K562 (cell line): ENCODE results near the gene C11orf86. TPM values are rescaled to one million over a fixed set of nuclear protein-coding genes. Genes with fewer than 3 reads are reported as not detected.

ENCODE experiments used
- CREB3 ChIP-seq: fragments of 450-650 bp; conservative IDR thresholded peaks from 2 replicates; pipeline ENCODE4 v1.6.1; 2016; ENCODE audit warnings: missing genetic modification characterization, low read depth, mild to moderate bottlenecking, missing compliant biosample characterization, moderate library complexity
- CREM ChIP-seq: IDR thresholded peaks from 2 replicates; pipeline ENCODE4 v1.6.1; 2014; ENCODE audit warnings: antibody characterized with exemption, low read depth
- ETS2 ChIP-seq: IDR thresholded peaks from 2 replicates; pipeline ENCODE4 v1.6.1; 2016; ENCODE audit warnings: borderline replicate concordance, missing genetic modification characterization, mild to moderate bottlenecking, moderate library complexity, missing compliant biosample characterization; ENCODE audit not compliant: poor library complexity, severe bottlenecking
- ETV6 ChIP-seq, 3 experiments: fragments of 150-350 bp in 1 of 3; sonication (generic) in 1 of 3; formaldehyde crosslinking in 1 of 3; IDR thresholded peaks; 2 replicates each; pipeline versions ENCODE4 v1.6.1 to v1.8.0; 2014 to 2022; ENCODE audit warnings: borderline replicate concordance in 2 of 3, low read depth in 2 of 3, antibody characterized with exemption in 1 of 3, low read length in 1 of 3, mild to moderate bottlenecking in 1 of 3, missing genetic modification reagents in 1 of 3
- FOSL1 ChIP-seq: fragments of 200-800 bp; sonication (Bioruptor generic); conservative IDR thresholded peaks from 2 replicates; pipeline ENCODE4 v1.6.1; 2016; ENCODE audit warnings: missing genetic modification characterization, missing compliant biosample characterization
- FOXK2 ChIP-seq, 2 experiments: fragments of 450-650 bp; IDR thresholded peaks in 1 of 2; conservative IDR thresholded peaks in 1 of 2; 2 replicates each; pipeline ENCODE4 v1.6.1; 2016; ENCODE audit warnings: low read depth in 2 of 2, mild to moderate bottlenecking in 1 of 2
- HLTF ChIP-seq: fragments of 450-650 bp; IDR thresholded peaks from 2 replicates; pipeline ENCODE4 v1.6.1; 2016
- KDM1A ChIP-seq, 2 experiments: fragments of 450-650 bp; IDR thresholded peaks; 2 replicates each; pipeline ENCODE4 v1.6.1; 2016; ENCODE audit warnings: mild to moderate bottlenecking in 2 of 2
- KLF10 ChIP-seq: fragments of 250-450 bp; sonication (Bioruptor Pico); IDR thresholded peaks from 2 replicates; pipeline ENCODE4 v1.6.1; 2021; ENCODE audit warnings: matching md5 sums
- MTA3 ChIP-seq: fragments of 450-650 bp; formaldehyde crosslinking; IDR thresholded peaks from 2 replicates; pipeline ENCODE4 v1.6.1; 2017; ENCODE audit warnings: mild to moderate bottlenecking, borderline replicate concordance
- PTBP1 ChIP-seq: fragments of 200-400 bp; formaldehyde crosslinking; IDR thresholded peaks from 2 replicates; pipeline ENCODE4 v1.6.1; 2017; ENCODE audit warnings: low read depth, low read length
- SAP30 ChIP-seq: fragments of 200-600 bp; sonication (generic); IDR thresholded peaks from 2 replicates; pipeline ENCODE4 v1.6.1; 2012; ENCODE audit warnings: borderline replicate concordance, low read depth, mild to moderate bottlenecking, moderate library complexity, low read length, control low read depth, inconsistent platforms; ENCODE audit not compliant: insufficient read depth, poor library complexity, severe bottlenecking
- SLC30A9 ChIP-seq: fragments of 250-450 bp; sonication (Bioruptor Pico); IDR thresholded peaks from 2 replicates; pipeline ENCODE4 v1.8.0; 2022; ENCODE audit warnings: mild to moderate bottlenecking, moderate library complexity
- SMARCA4 ChIP-seq: fragments of 450-650 bp; IDR thresholded peaks from 2 replicates; pipeline ENCODE4 v1.6.1; 2016
- SRSF9 ChIP-seq: fragments of 200-400 bp; formaldehyde crosslinking; IDR thresholded peaks from 2 replicates; pipeline ENCODE4 v1.6.1; 2017; ENCODE audit warnings: low read depth, low read length, borderline replicate concordance
- VEZF1 ChIP-seq: fragments of 200-800 bp; sonication (Bioruptor generic); IDR thresholded peaks from 2 replicates; pipeline ENCODE4 v1.6.1; 2017; ENCODE audit warnings: missing genetic modification characterization, missing compliant biosample characterization
- polyA plus RNA-seq, 8 experiments: library from polyadenylated mRNA; depleted of rRNA in 4 of 8; stranded (reverse) in 5 of 8; unstranded in 3 of 8; fragments of >200 nt; fragmentation: Nextera tagmentation in 2 of 8; fragmentation: Illumina TruSeq in 1 of 8; extraction: Ambion mirVana in 2 of 8; extraction: Trizol in 1 of 8; gene quantifications; 2 replicates each; pipeline versions ENCODE4 v1.2.1 to v1.2.3, GENCODE V29; 2011 to 2014; ENCODE audit warnings: inconsistent platforms in 1 of 8, missing spikeins in 1 of 8
- total RNA-seq, 7 experiments: library from RNA; depleted of rRNA in 6 of 7; stranded (reverse); fragments of >200 nt in 6 of 7; fragmentation: Illumina TruSeq in 2 of 7; extraction: Trizol in 2 of 7; gene quantifications; 2 replicates each; pipeline versions ENCODE4 v1.2.1 to v1.2.3, GENCODE V29; 2011 to 2021; ENCODE audit warnings: low replicate concordance in 1 of 7
- TF ChIP-seq, protein P1 (sequence below): fragments of 250-450 bp; sonication (Bioruptor Pico); IDR thresholded peaks from 2 replicates; pipeline ENCODE4 v1.4.0; 2020; ENCODE audit warnings: mild to moderate bottlenecking, moderate library complexity
- TF ChIP-seq, protein P2 (sequence below): sonication (generic); formaldehyde crosslinking; IDR thresholded peaks from 2 replicates; pipeline ENCODE4 v1.8.1; 2023; ENCODE audit warnings: mild to moderate bottlenecking, missing genetic modification reagents
- TF ChIP-seq, protein P3 (sequence below): fragments of 250-450 bp; sonication (Bioruptor Pico); IDR thresholded peaks from 2 replicates; pipeline ENCODE4 v1.9.0; 2021; ENCODE audit warnings: mild to moderate bottlenecking, inconsistent platforms

The C11orf86 gene
- total and polyA plus RNA-seq, 9 of the 15 experiments (the other 6 are each of a cell fraction or from before 2014, with no cell fraction given), result not detected

DNA sequence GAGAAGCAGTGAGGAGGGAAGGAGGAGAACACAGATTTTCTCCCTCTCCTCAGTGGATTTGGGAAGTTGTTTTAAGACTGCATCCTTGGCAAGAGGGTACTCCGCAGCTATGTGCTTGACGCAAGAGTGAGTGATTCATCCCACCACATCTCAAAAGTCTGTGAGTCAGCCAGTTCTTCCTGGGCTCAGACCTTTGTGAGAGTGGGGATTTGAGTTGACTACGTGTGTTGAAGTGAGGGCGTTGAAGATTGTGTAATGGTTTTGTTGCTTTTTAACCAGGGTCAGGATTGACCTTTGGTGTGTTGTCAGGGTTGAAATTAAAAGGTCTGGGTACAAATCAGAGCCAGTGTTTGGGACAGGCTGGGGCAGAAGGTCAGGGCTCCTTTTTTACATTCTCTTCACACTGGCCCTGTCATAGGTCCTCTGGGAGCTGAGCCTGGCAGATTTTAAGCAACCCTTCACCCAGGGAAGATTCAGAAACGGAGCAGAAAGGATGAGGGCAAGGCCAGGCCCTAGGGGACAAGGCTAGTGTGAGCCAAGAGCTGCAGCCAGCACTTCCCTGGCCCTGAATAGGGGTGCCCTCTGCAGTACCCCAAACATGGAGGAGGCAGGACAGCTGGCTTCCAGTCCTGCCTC is 4.2 kb upstream of the C11orf86 start (continued):
- no peak for TF ChIP-seq SLC30A9 (CRISPR knock-in tag)
- no peak for TF ChIP-seq KLF10 (CRISPR knock-in tag)
- TF ChIP-seq CREB3 (tag), result no peak
- no peak for TF ChIP-seq SRSF9
- TF ChIP-seq, protein P1, sequence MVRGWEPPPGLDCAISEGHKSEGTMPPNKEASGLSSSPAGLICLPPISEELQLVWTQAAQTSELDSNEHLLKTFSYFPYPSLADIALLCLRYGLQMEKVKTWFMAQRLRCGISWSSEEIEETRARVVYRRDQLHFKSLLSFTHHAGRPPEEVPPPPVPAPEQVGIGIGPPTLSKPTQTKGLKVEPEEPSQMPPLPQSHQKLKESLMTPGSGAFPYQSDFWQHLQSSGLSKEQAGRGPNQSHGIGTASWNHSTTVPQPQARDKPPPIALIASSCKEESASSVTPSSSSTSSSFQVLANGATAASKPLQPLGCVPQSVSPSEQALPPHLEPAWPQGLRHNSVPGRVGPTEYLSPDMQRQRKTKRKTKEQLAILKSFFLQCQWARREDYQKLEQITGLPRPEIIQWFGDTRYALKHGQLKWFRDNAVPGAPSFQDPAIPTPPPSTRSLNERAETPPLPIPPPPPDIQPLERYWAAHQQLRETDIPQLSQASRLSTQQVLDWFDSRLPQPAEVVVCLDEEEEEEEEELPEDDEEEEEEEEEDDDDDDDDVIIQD (CRISPR knock-in tag), result no peak
- TF ChIP-seq ETV6 (IDR thresholded peaks at IDR 0.05; ENCODE audit: borderline replicate concordance in 1 of 2, low read depth in 2 of 2, low read length in 1 of 2), result no peak
- TF ChIP-seq ETV6 (CRISPR knock-in tag; IDR thresholded peaks at IDR 0.05; ENCODE audit: borderline replicate concordance), result no peak
- TF ChIP-seq VEZF1, result no peak
- peak; percentile 36; the same call in 1 of the 2 replicates for TF ChIP-seq CREM
- TF ChIP-seq, protein P2, sequence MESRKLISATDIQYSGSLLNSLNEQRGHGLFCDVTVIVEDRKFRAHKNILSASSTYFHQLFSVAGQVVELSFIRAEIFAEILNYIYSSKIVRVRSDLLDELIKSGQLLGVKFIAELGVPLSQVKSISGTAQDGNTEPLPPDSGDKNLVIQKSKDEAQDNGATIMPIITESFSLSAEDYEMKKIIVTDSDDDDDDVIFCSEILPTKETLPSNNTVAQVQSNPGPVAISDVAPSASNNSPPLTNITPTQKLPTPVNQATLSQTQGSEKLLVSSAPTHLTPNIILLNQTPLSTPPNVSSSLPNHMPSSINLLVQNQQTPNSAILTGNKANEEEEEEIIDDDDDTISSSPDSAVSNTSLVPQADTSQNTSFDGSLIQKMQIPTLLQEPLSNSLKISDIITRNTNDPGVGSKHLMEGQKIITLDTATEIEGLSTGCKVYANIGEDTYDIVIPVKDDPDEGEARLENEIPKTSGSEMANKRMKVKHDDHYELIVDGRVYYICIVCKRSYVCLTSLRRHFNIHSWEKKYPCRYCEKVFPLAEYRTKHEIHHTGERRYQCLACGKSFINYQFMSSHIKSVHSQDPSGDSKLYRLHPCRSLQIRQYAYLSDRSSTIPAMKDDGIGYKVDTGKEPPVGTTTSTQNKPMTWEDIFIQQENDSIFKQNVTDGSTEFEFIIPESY (CRISPR knock-in tag), result no peak
- peak; percentile 96 for TF ChIP-seq FOSL1 (tag)
- TF ChIP-seq SMARCA4, result peak; percentile 81
- TF ChIP-seq FOXK2 (conservative IDR thresholded peaks at IDR 0.05 in 1 of 2, IDR thresholded peaks at IDR 0.05 in 1 of 2; ENCODE audit: low read depth in 2 of 2), result no peak
- TF ChIP-seq, protein P3, sequence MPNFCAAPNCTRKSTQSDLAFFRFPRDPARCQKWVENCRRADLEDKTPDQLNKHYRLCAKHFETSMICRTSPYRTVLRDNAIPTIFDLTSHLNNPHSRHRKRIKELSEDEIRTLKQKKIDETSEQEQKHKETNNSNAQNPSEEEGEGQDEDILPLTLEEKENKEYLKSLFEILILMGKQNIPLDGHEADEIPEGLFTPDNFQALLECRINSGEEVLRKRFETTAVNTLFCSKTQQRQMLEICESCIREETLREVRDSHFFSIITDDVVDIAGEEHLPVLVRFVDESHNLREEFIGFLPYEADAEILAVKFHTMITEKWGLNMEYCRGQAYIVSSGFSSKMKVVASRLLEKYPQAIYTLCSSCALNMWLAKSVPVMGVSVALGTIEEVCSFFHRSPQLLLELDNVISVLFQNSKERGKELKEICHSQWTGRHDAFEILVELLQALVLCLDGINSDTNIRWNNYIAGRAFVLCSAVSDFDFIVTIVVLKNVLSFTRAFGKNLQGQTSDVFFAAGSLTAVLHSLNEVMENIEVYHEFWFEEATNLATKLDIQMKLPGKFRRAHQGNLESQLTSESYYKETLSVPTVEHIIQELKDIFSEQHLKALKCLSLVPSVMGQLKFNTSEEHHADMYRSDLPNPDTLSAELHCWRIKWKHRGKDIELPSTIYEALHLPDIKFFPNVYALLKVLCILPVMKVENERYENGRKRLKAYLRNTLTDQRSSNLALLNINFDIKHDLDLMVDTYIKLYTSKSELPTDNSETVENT (CRISPR knock-in tag), result no peak
- no peak for TF ChIP-seq HLTF
- no peak for TF ChIP-seq PTBP1
- TF ChIP-seq ETS2 (tag), result no peak
- TF ChIP-seq KDM1A (IDR thresholded peaks at IDR 0.05), result peak; percentile 48 to 63; a peak in 2 of 4 replicates
- no peak for TF ChIP-seq SAP30
- TF ChIP-seq MTA3, result 0 out of 2 replicates have a peak, but pooled peaks have one; percentile 22
